GM21390 (cell line): ENCODE measurements around the gene GLIS1.

Experiments
- ATAC-seq: cut with Tn5 transposase; IDR thresholded peaks from one replicate; pipeline ENCODE4 v1.9.1; 2021; ENCODE audit not compliant: unreplicated experiment

Gene GLIS1

GRCh38 chr1:53640701-53641075 lies 98.3 kb downstream of the GLIS1 start:
- no peak for ATAC-seq

- no peak for ATAC-seq
These were observed 98.8 kb downstream of the GLIS1 start for GRCh38 chr1:53639996-53640700.

- no peak for ATAC-seq
These were observed 99.7 kb downstream of the GLIS1 start for GRCh38 chr1:53639251-53639763.

GRCh38 chr1:53638360-53639035 lies 100.5 kb downstream of the GLIS1 start:
- ATAC-seq, result no peak

- ATAC-seq, result no peak
These were observed 101.2 kb downstream of the GLIS1 start for GRCh38 chr1:53637511-53638359.

GRCh38 chr1:53636621-53637171 lies 102.3 kb downstream of the GLIS1 start:
- no peak for ATAC-seq

- ATAC-seq, result no peak
These were observed 104.4 kb downstream of the GLIS1 start for GRCh38 chr1:53634571-53634979.

- no peak for ATAC-seq
These were observed 105.8 kb downstream of the GLIS1 start for GRCh38 chr1:53633073-53633704.

- ATAC-seq, result no peak
These were observed 107.2 kb downstream of the GLIS1 start for GRCh38 chr1:53631622-53632310.

- ATAC-seq, result no peak
These were observed 109.8 kb downstream of the GLIS1 start for GRCh38 chr1:53629101-53629691.

GRCh38 chr1:53628286-53628955 lies 110.5 kb downstream of the GLIS1 start:
- no peak for ATAC-seq

- ATAC-seq, result no peak
These were observed 111.3 kb downstream of the GLIS1 start for GRCh38 chr1:53627666-53628065.

- ATAC-seq, result no peak
These were observed 111.9 kb downstream of the GLIS1 start for GRCh38 chr1:53627031-53627430.

GRCh38 chr1:53626616-53627015 lies 112.3 kb downstream of the GLIS1 start:
- no peak for ATAC-seq

GRCh38 chr1:53625766-53626520 lies 113.0 kb downstream of the GLIS1 start:
- ATAC-seq, result no peak

- ATAC-seq, result no peak
These were observed 113.9 kb downstream of the GLIS1 start for GRCh38 chr1:53625049-53625448.

GRCh38 chr1:53622531-53622930 lies 116.4 kb downstream of the GLIS1 start:
- ATAC-seq, result no peak

- ATAC-seq, result no peak
These were observed 117.8 kb downstream of the GLIS1 start for GRCh38 chr1:53621144-53621543.
